HepG2 (cell line): Measurements from ENCODE around the gene HOXA1. TPM values are rescaled to one million over a fixed set of nuclear protein-coding genes. Genes with fewer than 3 reads are reported as not detected.

Experiments used
- KLF12 ChIP-seq: sonication (generic); formaldehyde crosslinking; IDR thresholded peaks from 2 replicates; pipeline ENCODE4 v1.4.0; 2020; ENCODE audit warnings: missing genetic modification reagents, borderline replicate concordance
- KLF9 ChIP-seq: IDR thresholded peaks from 2 replicates; pipeline ENCODE4 v1.6.1; 2016; ENCODE audit warnings: low read depth
- SMARCE1 ChIP-seq: fragments of 450-650 bp; IDR thresholded peaks from 2 replicates; pipeline ENCODE4 v1.6.1; 2017; ENCODE audit warnings: borderline replicate concordance
- ZBTB14 ChIP-seq: sonication (generic); formaldehyde crosslinking; IDR thresholded peaks from 2 replicates; pipeline ENCODE4 v1.4.0; 2020; ENCODE audit warnings: missing genetic modification reagents
- ZNF354B ChIP-seq: sonication (generic); formaldehyde crosslinking; IDR thresholded peaks from 2 replicates; pipeline ENCODE4 v1.8.0; 2022; ENCODE audit warnings: mild to moderate bottlenecking, missing genetic modification reagents
- ZNF44 ChIP-seq: sonication (generic); formaldehyde crosslinking; IDR thresholded peaks from 2 replicates; pipeline ENCODE4 v1.5.1; 2020; ENCODE audit warnings: mild to moderate bottlenecking, missing genetic modification reagents
- ZNF816 ChIP-seq: sonication (generic); formaldehyde crosslinking; IDR thresholded peaks from 2 replicates; pipeline ENCODE4 v1.8.0; 2022; ENCODE audit warnings: missing genetic modification reagents, mild to moderate bottlenecking, borderline replicate concordance
- polyA plus RNA-seq, 8 experiments: library from polyadenylated mRNA; depleted of rRNA in 3 of 8; stranded (reverse) in 7 of 8; unstranded in 1 of 8; fragments of >200 nt; fragmentation: Illumina TruSeq in 4 of 8; extraction: Trizol in 4 of 8; gene quantifications; 2 replicates each; pipeline versions ENCODE4 v1.2.1 to v1.2.3, GENCODE V29; 2011 to 2016; ENCODE audit warnings: low read depth in 4 of 8, missing spikeins in 1 of 8, mixed read lengths in 1 of 8; ENCODE audit not compliant: insufficient read depth in 1 of 8
- total RNA-seq, 5 experiments: library from RNA; depleted of rRNA; stranded (reverse); fragments of >200 nt; fragmentation: Illumina TruSeq; extraction: Trizol; gene quantifications; 2 replicates each; pipeline ENCODE4 v1.2.3, GENCODE V29; 2016; ENCODE audit warnings: low read depth in 1 of 5
- TF ChIP-seq, protein P1 (sequence below): sonication (generic); formaldehyde crosslinking; IDR thresholded peaks from 2 replicates; pipeline ENCODE4 v1.4.0; 2020; ENCODE audit warnings: missing genetic modification reagents
- TF ChIP-seq, protein P2 (sequence below): IDR thresholded peaks from 2 replicates; pipeline ENCODE4 v1.4.0; 2020; ENCODE audit warnings: mild to moderate bottlenecking, missing genetic modification reagents
- TF ChIP-seq, protein P3 (sequence below): sonication (generic); formaldehyde crosslinking; IDR thresholded peaks from one replicate; pipeline ENCODE4 v1.5.1; 2020; ENCODE audit warnings: mild to moderate bottlenecking, missing genetic modification reagents; ENCODE audit errors: not compliant biosample characterization

Gene HOXA1
- total and polyA plus RNA-seq, 2 of the 13 experiments (the other 11 are each of a cell fraction or from before 2014, with no cell fraction given): 0.18 to 0.20 TPM

- TF ChIP-seq, protein P1, sequence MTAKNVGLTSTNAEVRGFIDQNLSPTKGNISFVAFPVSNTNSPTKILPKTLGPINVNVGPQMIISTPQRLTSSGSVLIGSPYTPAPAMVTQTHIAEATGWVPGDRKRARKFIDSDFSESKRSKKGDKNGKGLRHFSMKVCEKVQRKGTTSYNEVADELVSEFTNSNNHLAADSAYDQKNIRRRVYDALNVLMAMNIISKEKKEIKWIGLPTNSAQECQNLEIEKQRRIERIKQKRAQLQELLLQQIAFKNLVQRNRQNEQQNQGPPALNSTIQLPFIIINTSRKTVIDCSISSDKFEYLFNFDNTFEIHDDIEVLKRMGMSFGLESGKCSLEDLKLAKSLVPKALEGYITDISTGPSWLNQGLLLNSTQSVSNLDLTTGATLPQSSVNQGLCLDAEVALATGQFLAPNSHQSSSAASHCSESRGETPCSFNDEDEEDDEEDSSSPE (CRISPR knock-in tag): peak; percentile 25; the same call in 1 of the 2 replicates
- TF ChIP-seq, protein P2, sequence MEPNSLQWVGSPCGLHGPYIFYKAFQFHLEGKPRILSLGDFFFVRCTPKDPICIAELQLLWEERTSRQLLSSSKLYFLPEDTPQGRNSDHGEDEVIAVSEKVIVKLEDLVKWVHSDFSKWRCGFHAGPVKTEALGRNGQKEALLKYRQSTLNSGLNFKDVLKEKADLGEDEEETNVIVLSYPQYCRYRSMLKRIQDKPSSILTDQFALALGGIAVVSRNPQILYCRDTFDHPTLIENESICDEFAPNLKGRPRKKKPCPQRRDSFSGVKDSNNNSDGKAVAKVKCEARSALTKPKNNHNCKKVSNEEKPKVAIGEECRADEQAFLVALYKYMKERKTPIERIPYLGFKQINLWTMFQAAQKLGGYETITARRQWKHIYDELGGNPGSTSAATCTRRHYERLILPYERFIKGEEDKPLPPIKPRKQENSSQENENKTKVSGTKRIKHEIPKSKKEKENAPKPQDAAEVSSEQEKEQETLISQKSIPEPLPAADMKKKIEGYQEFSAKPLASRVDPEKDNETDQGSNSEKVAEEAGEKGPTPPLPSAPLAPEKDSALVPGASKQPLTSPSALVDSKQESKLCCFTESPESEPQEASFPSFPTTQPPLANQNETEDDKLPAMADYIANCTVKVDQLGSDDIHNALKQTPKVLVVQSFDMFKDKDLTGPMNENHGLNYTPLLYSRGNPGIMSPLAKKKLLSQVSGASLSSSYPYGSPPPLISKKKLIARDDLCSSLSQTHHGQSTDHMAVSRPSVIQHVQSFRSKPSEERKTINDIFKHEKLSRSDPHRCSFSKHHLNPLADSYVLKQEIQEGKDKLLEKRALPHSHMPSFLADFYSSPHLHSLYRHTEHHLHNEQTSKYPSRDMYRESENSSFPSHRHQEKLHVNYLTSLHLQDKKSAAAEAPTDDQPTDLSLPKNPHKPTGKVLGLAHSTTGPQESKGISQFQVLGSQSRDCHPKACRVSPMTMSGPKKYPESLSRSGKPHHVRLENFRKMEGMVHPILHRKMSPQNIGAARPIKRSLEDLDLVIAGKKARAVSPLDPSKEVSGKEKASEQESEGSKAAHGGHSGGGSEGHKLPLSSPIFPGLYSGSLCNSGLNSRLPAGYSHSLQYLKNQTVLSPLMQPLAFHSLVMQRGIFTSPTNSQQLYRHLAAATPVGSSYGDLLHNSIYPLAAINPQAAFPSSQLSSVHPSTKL: peak; percentile 45; the same call in 1 of the 2 replicates
- TF ChIP-seq SMARCE1 (no peak), KLF9 (CRISPR knock-in tag) (no peak), ZNF44 (no peak), ZBTB14 (CRISPR knock-in tag) (peak; percentile 99), ZNF816 (CRISPR knock-in tag) (no peak), KLF12 (CRISPR knock-in tag) (no peak; the same call in 1 of the 2 replicates), ZNF354B (CRISPR knock-in tag) (no peak)
- TF ChIP-seq, protein P3, sequence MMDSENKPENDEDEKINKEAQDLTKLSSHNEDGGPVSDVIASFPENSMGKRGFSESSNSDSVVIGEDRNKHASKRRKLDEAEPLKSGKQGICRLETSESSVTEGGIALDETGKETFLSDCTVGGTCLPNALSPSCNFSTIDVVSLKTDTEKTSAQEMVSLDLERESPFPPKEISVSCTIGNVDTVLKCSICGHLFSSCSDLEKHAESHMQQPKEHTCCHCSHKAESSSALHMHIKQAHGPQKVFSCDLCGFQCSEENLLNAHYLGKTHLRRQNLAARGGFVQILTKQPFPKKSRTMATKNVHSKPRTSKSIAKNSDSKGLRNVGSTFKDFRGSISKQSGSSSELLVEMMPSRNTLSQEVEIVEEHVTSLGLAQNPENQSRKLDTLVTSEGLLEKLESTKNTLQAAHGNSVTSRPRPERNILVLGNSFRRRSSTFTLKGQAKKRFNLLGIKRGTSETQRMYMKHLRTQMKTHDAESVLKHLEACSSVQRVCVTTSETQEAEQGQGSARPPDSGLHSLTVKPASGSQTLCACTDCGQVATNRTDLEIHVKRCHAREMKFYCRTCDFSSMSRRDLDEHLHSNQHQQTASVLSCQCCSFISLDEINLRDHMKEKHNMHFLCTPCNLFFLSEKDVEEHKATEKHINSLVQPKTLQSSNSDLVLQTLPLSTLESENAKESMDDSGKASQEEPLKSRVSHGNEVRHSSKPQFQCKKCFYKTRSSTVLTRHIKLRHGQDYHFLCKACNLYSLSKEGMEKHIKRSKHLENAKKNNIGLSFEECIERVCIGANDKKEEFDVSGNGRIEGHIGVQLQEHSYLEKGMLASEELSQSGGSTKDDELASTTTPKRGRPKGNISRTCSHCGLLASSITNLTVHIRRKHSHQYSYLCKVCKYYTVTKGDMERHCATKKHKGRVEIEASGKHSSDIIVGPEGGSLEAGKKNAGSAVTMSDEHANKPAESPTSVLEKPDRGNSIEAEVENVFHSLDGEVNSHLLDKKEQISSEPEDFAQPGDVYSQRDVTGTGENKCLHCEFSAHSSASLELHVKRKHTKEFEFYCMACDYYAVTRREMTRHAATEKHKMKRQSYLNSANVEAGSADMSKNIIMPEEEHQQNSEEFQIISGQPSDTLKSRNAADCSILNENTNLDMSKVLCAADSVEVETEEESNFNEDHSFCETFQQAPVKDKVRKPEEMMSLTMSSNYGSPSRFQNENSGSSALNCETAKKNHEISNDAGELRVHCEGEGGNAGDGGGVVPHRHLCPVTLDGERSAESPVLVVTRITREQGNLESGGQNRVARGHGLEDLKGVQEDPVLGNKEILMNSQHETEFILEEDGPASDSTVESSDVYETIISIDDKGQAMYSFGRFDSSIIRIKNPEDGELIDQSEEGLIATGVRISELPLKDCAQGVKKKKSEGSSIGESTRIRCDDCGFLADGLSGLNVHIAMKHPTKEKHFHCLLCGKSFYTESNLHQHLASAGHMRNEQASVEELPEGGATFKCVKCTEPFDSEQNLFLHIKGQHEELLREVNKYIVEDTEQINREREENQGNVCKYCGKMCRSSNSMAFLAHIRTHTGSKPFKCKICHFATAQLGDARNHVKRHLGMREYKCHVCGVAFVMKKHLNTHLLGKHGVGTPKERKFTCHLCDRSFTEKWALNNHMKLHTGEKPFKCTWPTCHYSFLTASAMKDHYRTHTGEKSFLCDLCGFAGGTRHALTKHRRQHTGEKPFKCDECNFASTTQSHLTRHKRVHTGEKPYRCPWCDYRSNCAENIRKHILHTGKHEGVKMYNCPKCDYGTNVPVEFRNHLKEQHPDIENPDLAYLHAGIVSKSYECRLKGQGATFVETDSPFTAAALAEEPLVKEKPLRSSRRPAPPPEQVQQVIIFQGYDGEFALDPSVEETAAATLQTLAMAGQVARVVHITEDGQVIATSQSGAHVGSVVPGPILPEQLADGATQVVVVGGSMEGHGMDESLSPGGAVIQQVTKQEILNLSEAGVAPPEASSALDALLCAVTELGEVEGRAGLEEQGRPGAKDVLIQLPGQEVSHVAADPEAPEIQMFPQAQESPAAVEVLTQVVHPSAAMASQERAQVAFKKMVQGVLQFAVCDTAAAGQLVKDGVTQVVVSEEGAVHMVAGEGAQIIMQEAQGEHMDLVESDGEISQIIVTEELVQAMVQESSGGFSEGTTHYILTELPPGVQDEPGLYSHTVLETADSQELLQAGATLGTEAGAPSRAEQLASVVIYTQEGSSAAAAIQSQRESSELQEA: no peak
These were observed 47.5 kb upstream of the HOXA1 start, which contains the start of gene HOXA5 (continued) for GRCh38 chr7:27143023-27143949.
